Measurements from ENCODE around the gene SNAP29. TPM values are rescaled to one million over a fixed set of nuclear protein-coding genes. Genes with fewer than 3 reads are reported as not detected.

Gene SNAP29
- total and polyA plus RNA-seq, 9 of the 15 experiments (the other 6 are each of a cell fraction or from before 2014, with no cell fraction given): 19.5 to 250 (median 75.9) TPM

DNA sequence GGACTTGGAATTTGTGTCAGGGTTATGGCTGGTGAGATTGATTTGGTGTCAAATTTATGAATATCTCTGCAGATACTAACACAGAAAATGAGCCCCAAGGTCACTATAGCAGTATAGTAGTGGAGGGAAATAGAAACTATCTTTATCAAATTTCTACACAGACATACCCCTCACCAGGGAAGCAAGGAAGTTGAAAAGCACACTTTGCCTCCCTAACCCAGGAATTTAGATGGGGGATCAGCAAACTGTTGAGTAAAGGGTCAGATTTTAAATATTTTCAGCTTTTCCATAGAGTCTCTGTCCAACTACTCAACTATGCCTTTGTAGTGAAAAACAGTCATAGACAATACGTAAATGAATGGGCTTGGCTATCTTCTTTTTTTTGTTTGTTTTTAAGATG, 71.2 kb downstream of the SNAP29 start:
- Histone ChIP-seq H4K20me1 (replicated peaks; ENCODE audit: control insufficient read depth, insufficient read depth, low read length) (peaks cover 74% of the 10 kb centered on the region), H3K4me3 (no peak overlapping the region), H3K4me2 (ENCODE audit: insufficient read depth, low read length) (no peak overlapping the region), H3K79me2 (ENCODE audit: control insufficient read depth, insufficient read depth, low read length) (peaks cover 99% of the 10 kb centered on the region), H3K9me3 (replicated peaks; ENCODE audit: control insufficient read depth, insufficient read depth, low read depth, low read length) (no peaks in the 10 kb centered on the region), H3K4me1 (replicated peaks in 1 of 2; ENCODE audit: control insufficient read depth in 2 of 2, insufficient read depth in 2 of 2, low read length in 2 of 2) (peaks cover 13 to 16% of the 10 kb centered on the region in 2 experiments; a peak in 4 of 5 replicates), H2AFZ (ENCODE audit: low read depth, low read length) (no peak overlapping the region), H3K27me3 (ENCODE audit: control insufficient read depth in 2 of 2, insufficient read depth in 2 of 2, low read length in 2 of 2) (no peaks in the 10 kb centered on the region), H3K27ac (ENCODE audit: extremely low read depth, low read depth, low read length) (no peak overlapping the region), H3K9ac (ENCODE audit: insufficient read depth in 1 of 2, low read depth in 2 of 2, low read length in 2 of 2) (no peak overlapping the region), H3K9me1 (ENCODE audit: control insufficient read depth, insufficient read depth, low read length) (peaks cover 13% of the 10 kb centered on the region), H3K36me3 (ENCODE audit: control insufficient read depth, insufficient read depth, low read length) (peaks cover 80% of the 10 kb centered on the region)
- ATAC-seq (no peak), DNase-seq (ENCODE audit: extremely low read depth in 1 of 4, low spot score in 3 of 4) (peak in 1 of 4 experiments; percentile 34), FAIRE-seq (no peak)
- CTCF ChIA-PET (ENCODE audit: low intra/inter-chr PET ratio): no interaction called here
- in situ Hi-C loops (cut with MboI): no loop called here
- whole genome bisulfite sequencing (ENCODE audit: insufficient coverage, low coverage, missing lambda C conversion rate): 98% methylated on average over 1 of the region's 1 CpG
- no TSS peak for BruUV-seq (replicated peaks)
- POLR2A ChIA-PET: interaction anchor here (0.6 to 64.4 kb wide), 5 partner anchors 12 to 160 kb away, joined by 3 to 1556 read pairs (median 3); partner anchors contain the start of genes AIFM3, CRKL and LZTR1
- intact Hi-C loops (cut with micrococcal nuclease): loop anchor here (5.0 kb wide), 1 partner anchor 52 kb away; the partner anchor contains the start of gene LZTR1
- TF ChIP-seq, protein P1, sequence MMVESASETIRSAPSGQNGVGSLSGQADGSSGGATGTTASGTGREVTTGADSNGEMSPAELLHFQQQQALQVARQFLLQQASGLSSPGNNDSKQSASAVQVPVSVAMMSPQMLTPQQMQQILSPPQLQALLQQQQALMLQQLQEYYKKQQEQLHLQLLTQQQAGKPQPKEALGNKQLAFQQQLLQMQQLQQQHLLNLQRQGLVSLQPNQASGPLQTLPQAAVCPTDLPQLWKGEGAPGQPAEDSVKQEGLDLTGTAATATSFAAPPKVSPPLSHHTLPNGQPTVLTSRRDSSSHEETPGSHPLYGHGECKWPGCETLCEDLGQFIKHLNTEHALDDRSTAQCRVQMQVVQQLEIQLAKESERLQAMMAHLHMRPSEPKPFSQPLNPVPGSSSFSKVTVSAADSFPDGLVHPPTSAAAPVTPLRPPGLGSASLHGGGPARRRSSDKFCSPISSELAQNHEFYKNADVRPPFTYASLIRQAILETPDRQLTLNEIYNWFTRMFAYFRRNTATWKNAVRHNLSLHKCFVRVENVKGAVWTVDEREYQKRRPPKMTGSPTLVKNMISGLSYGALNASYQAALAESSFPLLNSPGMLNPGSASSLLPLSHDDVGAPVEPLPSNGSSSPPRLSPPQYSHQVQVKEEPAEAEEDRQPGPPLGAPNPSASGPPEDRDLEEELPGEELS (CRISPR knock-in tag; IDR thresholded peaks at IDR 0.05; ENCODE audit: borderline replicate concordance): peak; percentile 20; the same call in 1 of the 2 replicates
- TF ChIP-seq, protein P2, sequence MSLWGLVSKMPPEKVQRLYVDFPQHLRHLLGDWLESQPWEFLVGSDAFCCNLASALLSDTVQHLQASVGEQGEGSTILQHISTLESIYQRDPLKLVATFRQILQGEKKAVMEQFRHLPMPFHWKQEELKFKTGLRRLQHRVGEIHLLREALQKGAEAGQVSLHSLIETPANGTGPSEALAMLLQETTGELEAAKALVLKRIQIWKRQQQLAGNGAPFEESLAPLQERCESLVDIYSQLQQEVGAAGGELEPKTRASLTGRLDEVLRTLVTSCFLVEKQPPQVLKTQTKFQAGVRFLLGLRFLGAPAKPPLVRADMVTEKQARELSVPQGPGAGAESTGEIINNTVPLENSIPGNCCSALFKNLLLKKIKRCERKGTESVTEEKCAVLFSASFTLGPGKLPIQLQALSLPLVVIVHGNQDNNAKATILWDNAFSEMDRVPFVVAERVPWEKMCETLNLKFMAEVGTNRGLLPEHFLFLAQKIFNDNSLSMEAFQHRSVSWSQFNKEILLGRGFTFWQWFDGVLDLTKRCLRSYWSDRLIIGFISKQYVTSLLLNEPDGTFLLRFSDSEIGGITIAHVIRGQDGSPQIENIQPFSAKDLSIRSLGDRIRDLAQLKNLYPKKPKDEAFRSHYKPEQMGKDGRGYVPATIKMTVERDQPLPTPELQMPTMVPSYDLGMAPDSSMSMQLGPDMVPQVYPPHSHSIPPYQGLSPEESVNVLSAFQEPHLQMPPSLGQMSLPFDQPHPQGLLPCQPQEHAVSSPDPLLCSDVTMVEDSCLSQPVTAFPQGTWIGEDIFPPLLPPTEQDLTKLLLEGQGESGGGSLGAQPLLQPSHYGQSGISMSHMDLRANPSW (CRISPR knock-in tag; IDR thresholded peaks at IDR 0.05): 0 out of 2 replicates have a peak, but pooled peaks have one; percentile 30
- TF ChIP-seq ZFX (CRISPR knock-in tag; IDR thresholded peaks at IDR 0.05): peak; percentile 26; the same call in 1 of the 2 replicates
- TF ChIP-seq MYC (IDR thresholded peaks at IDR 0.05; ENCODE audit: low read depth, low read length): no peak
- TF ChIP-seq MYC (CRISPR knock-in tag; IDR thresholded peaks at IDR 0.05; ENCODE audit: borderline replicate concordance, low read depth): no peak
- TF ChIP-seq, protein P3, sequence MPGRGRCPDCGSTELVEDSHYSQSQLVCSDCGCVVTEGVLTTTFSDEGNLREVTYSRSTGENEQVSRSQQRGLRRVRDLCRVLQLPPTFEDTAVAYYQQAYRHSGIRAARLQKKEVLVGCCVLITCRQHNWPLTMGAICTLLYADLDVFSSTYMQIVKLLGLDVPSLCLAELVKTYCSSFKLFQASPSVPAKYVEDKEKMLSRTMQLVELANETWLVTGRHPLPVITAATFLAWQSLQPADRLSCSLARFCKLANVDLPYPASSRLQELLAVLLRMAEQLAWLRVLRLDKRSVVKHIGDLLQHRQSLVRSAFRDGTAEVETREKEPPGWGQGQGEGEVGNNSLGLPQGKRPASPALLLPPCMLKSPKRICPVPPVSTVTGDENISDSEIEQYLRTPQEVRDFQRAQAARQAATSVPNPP (IDR thresholded peaks at IDR 0.05; ENCODE audit: borderline replicate concordance, insufficient read depth, insufficient read length): no peak
- TF ChIP-seq GABPA (tag; conservative IDR thresholded peaks at IDR 0.05; ENCODE audit: low read depth): no peak
- TF ChIP-seq, protein P4, sequence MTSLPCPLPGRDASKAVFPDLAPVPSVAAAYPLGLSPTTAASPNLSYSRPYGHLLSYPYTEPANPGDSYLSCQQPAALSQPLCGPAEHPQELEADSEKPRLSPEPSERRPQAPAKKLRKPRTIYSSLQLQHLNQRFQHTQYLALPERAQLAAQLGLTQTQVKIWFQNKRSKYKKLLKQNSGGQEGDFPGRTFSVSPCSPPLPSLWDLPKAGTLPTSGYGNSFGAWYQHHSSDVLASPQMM (CRISPR knock-in tag; IDR thresholded peaks at IDR 0.05): peak; percentile 71; the same call in 1 of the 2 replicates
- TF ChIP-seq ZNF551 (CRISPR knock-in tag; IDR thresholded peaks at IDR 0.05): 0 out of 2 replicates have a peak, but pooled peaks have one; percentile 40
- TF ChIP-seq, protein P5, sequence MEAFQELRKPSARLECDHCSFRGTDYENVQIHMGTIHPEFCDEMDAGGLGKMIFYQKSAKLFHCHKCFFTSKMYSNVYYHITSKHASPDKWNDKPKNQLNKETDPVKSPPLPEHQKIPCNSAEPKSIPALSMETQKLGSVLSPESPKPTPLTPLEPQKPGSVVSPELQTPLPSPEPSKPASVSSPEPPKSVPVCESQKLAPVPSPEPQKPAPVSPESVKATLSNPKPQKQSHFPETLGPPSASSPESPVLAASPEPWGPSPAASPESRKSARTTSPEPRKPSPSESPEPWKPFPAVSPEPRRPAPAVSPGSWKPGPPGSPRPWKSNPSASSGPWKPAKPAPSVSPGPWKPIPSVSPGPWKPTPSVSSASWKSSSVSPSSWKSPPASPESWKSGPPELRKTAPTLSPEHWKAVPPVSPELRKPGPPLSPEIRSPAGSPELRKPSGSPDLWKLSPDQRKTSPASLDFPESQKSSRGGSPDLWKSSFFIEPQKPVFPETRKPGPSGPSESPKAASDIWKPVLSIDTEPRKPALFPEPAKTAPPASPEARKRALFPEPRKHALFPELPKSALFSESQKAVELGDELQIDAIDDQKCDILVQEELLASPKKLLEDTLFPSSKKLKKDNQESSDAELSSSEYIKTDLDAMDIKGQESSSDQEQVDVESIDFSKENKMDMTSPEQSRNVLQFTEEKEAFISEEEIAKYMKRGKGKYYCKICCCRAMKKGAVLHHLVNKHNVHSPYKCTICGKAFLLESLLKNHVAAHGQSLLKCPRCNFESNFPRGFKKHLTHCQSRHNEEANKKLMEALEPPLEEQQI (IDR thresholded peaks at IDR 0.05): no peak
- TF ChIP-seq GTF2A2 (tag; IDR thresholded peaks at IDR 0.05): no peak
- TF ChIP-seq GTF2E2 (tag; IDR thresholded peaks at IDR 0.05): no peak
